ENCODE results near the gene SIAE. TPM values are rescaled to one million over a fixed set of nuclear protein-coding genes. Genes with fewer than 3 reads are reported as not detected.

The SIAE gene
- total and polyA plus RNA-seq, 2 experiments from 2014 or later, result 24.0 to 35.5 TPM

DNA sequence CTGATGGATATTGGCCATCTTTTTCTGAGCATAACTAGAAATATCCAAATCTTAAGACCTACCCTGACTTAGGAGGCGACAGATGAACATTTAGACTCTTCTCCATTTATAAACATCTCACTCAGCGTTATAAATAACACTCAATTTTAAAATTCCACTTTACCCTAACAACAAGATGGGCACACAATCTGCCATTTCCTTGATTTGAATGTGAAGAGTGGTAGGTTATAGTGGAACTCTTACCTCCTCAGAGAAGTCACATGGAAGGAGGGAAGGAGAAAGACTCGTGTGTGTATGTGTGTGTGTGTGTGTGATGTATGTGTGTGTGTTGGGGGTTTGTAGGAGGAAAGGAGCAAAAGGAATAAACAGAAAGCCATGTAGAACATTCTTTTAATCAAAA, 15.0 kb downstream of the SIAE start:
- Histone ChIP-seq H2AFZ (no peak overlapping the region), H3K36me3 (replicated peaks; ENCODE audit: insufficient read depth, low read depth) (no peaks in the 10 kb centered on the region), H4K20me1 (ENCODE audit: insufficient read depth, poor library complexity, severe bottlenecking) (no peaks in the 10 kb centered on the region), H3K4me2 (no peak overlapping the region), H3K79me2 (no peaks in the 10 kb centered on the region), H3K27ac (no peak overlapping the region), H3K9me3 (ENCODE audit: low read depth) (no peaks in the 10 kb centered on the region), H3K27me3 (no peaks in the 10 kb centered on the region), H3K4me1 (ENCODE audit: insufficient read depth) (no peaks in the 10 kb centered on the region), H3K4me3 (no peak overlapping the region), H3K9me2 (replicated peaks; ENCODE audit: insufficient read depth) (no peaks in the 10 kb centered on the region)
- TF ChIP-seq EZH2phosphoT487 (IDR thresholded peaks at IDR 0.05; ENCODE audit: low read depth, severe bottlenecking, unreplicated experiment) (no peak), EZH2 (IDR thresholded peaks at IDR 0.05; ENCODE audit: borderline replicate concordance) (no peak), CTCF (IDR thresholded peaks at IDR 0.05; ENCODE audit: poor library complexity) (no peak)
- WGBS (ENCODE audit: low lambda C conversion rate, missing lambda C conversion rate), result 90% methylated on average over 3 of the region's 3 CpGs
- no peak for DNase-seq (ENCODE audit: low spot score)

GRCh38 chr11:124657904-124658303, 15.6 kb downstream of the SIAE start:
- H3K4me2 ChIP-seq, result no peak overlapping the region
- H3K27ac ChIP-seq, result no peak overlapping the region
- H3K27me3 ChIP-seq, result no peaks in the 10 kb centered on the region
- DNase-seq (ENCODE audit: low spot score), result no peak
- H4K20me1 ChIP-seq (ENCODE audit: insufficient read depth, poor library complexity, severe bottlenecking), result no peaks in the 10 kb centered on the region
- 82% methylated on average over 5 of the region's 5 CpGs for WGBS (ENCODE audit: low lambda C conversion rate, missing lambda C conversion rate)
- H3K9me3 ChIP-seq (ENCODE audit: low read depth), result no peaks in the 10 kb centered on the region
- no peaks in the 10 kb centered on the region for H3K79me2 ChIP-seq
- H2AFZ ChIP-seq, result no peak overlapping the region
- H3K36me3 ChIP-seq (replicated peaks; ENCODE audit: insufficient read depth, low read depth), result no peaks in the 10 kb centered on the region
- no peak for TF ChIP-seq EZH2phosphoT487 (IDR thresholded peaks at IDR 0.05; ENCODE audit: low read depth, severe bottlenecking, unreplicated experiment)
- no peak for TF ChIP-seq CTCF (IDR thresholded peaks at IDR 0.05; ENCODE audit: poor library complexity)
- no peak for TF ChIP-seq EZH2 (IDR thresholded peaks at IDR 0.05; ENCODE audit: borderline replicate concordance)
- H3K9me2 ChIP-seq (replicated peaks; ENCODE audit: insufficient read depth), result no peaks in the 10 kb centered on the region
- H3K4me3 ChIP-seq, result no peak overlapping the region
- no peaks in the 10 kb centered on the region for H3K4me1 ChIP-seq (ENCODE audit: insufficient read depth)

DNA sequence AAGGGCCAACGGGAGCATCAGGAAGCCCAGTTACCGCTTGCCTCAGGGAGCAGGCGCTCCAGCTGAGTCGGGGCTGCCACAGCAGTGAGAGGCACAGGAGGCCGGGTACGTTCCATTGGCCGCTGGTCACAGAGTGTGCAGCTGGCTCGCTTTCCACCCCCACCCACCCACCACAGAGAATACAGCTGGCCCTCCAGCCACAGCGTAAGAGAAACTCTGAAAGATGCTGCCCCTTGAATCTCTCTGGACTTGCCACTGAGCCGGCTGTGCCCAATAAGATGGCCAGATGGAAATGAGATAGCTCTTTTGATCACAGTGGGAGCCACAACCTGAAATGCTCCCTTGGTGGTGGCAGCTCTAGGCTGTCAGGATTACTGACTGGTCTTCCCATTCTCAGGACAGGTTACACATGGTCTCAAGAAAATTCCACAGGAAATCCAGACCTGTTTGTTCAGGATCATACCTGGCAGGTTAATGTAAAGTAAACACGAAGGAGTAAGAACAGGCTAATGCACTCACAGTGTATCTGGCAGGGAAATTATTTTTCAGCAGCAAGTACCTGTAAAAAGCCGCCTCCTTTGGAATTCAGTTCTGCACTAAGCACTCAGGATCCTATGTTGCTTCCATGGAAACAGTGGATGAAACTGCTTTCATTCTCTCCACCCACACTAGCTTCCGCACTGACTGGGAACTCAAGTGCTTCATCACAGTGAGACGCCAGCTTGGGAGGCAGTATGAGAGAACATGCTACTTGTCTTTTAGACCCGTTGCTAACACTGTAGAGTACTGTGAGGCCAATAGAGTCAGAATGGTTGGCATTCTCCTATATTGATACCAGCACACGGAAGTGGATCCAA, 16.5 kb downstream of the SIAE start:
- TF ChIP-seq EZH2 (IDR thresholded peaks at IDR 0.05; ENCODE audit: borderline replicate concordance), result no peak
- no peak for TF ChIP-seq EZH2phosphoT487 (IDR thresholded peaks at IDR 0.05; ENCODE audit: low read depth, severe bottlenecking, unreplicated experiment)
- no peak for TF ChIP-seq CTCF (IDR thresholded peaks at IDR 0.05; ENCODE audit: poor library complexity)
- no peaks in the 10 kb centered on the region for H3K27me3 ChIP-seq
- no peaks in the 10 kb centered on the region for H3K9me2 ChIP-seq (replicated peaks; ENCODE audit: insufficient read depth)
- H3K9me3 ChIP-seq (ENCODE audit: low read depth), result no peaks in the 10 kb centered on the region
- H3K4me2 ChIP-seq, result no peak overlapping the region
- no peak overlapping the region for H3K27ac ChIP-seq
- no peak overlapping the region for H3K4me3 ChIP-seq
- H3K4me1 ChIP-seq (ENCODE audit: insufficient read depth), result no peaks in the 10 kb centered on the region
- no peak overlapping the region for H2AFZ ChIP-seq
- no peaks in the 10 kb centered on the region for H3K79me2 ChIP-seq
- no peaks in the 10 kb centered on the region for H3K36me3 ChIP-seq (replicated peaks; ENCODE audit: insufficient read depth, low read depth)
- 65% methylated on average over 16 of the region's 16 CpGs for WGBS (ENCODE audit: low lambda C conversion rate, missing lambda C conversion rate)
- H4K20me1 ChIP-seq (ENCODE audit: insufficient read depth, poor library complexity, severe bottlenecking), result no peaks in the 10 kb centered on the region
- DNase-seq (ENCODE audit: low spot score), result no peak

All from hepatocyte (in vitro differentiated cells).